Gastroesophageal sphincter (tissue), 3 donors: ENCODE results near the gene TOB1.

Experiments used
- EP300 ChIP-seq: sonication (generic); formaldehyde crosslinking; IDR thresholded peaks from one replicate; pipeline ENCODE4 v1.6.1; 2017; ENCODE audit warnings: antibody characterized with exemption, mild to moderate bottlenecking
- POLR2AphosphoS5 ChIP-seq: sonication (generic); formaldehyde crosslinking; IDR thresholded peaks from one replicate; pipeline ENCODE4 v1.6.1; 2017; ENCODE audit warnings: antibody characterized with exemption
- TF ChIP-seq, protein P1 (sequence below), 4 experiments: fragments of 200-600 bp in 2 of 4; fragments of 450-650 bp in 2 of 4; sonication (generic) in 1 of 4; IDR thresholded peaks; one replicate each; pipeline ENCODE4 v1.5.1; 2017 to 2019; ENCODE audit warnings: antibody characterized with exemption in 4 of 4, mild to moderate bottlenecking in 2 of 4, moderate library complexity in 2 of 4

DNA sequence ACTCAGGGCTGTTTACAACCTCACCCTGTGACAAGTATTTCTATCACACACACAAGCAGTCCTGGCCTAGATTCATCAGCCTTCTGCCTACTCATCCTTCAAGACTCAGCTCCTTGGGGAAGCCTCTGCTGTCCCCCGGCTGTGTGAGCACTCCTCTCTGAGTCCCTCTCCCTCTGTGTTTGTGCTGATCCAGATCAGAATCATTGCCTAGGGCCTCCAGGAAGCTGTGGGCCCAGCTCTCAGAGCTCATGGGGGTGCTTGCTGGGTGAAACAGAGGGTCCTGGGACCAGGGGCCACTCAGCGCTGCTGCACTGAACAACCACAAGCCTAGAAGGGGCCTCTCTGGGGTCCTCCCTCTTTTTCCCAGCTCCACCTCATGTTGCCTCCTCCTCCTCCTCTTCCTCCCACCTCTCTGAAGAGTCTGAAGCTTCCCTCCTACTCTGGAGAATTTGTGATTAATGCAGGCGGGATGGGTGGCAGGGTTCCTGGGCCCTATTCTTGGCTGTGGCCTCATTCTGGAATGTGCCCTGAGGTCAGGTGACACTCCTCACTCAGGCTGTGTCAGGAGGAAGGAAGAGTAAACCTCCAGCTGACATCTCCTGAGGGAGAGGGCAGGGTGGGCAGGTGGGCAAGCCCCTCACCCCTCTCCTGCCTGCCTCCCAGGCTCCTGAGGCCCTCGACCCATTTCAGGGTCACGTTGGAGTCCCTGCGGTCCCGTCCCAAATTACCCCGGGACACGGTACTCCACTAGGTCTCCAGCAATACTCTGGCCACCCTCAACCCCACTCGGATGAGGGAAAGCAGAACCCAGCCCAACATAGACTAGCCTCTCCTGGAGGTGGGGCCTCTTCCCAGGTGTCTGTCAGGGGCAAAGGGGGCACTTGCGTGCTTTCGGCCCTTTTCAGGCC, 20.7 kb downstream of the TOB1 start:
- no peak for TF ChIP-seq EP300
- TF ChIP-seq, protein P1, sequence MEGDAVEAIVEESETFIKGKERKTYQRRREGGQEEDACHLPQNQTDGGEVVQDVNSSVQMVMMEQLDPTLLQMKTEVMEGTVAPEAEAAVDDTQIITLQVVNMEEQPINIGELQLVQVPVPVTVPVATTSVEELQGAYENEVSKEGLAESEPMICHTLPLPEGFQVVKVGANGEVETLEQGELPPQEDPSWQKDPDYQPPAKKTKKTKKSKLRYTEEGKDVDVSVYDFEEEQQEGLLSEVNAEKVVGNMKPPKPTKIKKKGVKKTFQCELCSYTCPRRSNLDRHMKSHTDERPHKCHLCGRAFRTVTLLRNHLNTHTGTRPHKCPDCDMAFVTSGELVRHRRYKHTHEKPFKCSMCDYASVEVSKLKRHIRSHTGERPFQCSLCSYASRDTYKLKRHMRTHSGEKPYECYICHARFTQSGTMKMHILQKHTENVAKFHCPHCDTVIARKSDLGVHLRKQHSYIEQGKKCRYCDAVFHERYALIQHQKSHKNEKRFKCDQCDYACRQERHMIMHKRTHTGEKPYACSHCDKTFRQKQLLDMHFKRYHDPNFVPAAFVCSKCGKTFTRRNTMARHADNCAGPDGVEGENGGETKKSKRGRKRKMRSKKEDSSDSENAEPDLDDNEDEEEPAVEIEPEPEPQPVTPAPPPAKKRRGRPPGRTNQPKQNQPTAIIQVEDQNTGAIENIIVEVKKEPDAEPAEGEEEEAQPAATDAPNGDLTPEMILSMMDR (IDR thresholded peaks at IDR 0.05) = no peak
- TF ChIP-seq POLR2AphosphoS5 = no peak
